Glomerular endothelial cell (primary cell): Measurements from ENCODE around the gene IPO9. TPM values are rescaled to one million over a fixed set of nuclear protein-coding genes. Genes with fewer than 3 reads are reported as not detected.

Experiments used
- DNase-seq: peaks from one replicate; pipeline ENCODE4 v3.0.0-alpha.2; 2011; ENCODE audit warnings: low read depth, low spot score; ENCODE audit errors: extremely low read depth
- total RNA-seq: library from RNA; depleted of rRNA; stranded (reverse); fragments of >200 nt; gene quantifications from 2 replicates; pipeline ENCODE4 v1.2.3, GENCODE V29; 2015

The IPO9 gene
- total RNA-seq, 1 donor from 2014 or later: 37.3 TPM

DNA sequence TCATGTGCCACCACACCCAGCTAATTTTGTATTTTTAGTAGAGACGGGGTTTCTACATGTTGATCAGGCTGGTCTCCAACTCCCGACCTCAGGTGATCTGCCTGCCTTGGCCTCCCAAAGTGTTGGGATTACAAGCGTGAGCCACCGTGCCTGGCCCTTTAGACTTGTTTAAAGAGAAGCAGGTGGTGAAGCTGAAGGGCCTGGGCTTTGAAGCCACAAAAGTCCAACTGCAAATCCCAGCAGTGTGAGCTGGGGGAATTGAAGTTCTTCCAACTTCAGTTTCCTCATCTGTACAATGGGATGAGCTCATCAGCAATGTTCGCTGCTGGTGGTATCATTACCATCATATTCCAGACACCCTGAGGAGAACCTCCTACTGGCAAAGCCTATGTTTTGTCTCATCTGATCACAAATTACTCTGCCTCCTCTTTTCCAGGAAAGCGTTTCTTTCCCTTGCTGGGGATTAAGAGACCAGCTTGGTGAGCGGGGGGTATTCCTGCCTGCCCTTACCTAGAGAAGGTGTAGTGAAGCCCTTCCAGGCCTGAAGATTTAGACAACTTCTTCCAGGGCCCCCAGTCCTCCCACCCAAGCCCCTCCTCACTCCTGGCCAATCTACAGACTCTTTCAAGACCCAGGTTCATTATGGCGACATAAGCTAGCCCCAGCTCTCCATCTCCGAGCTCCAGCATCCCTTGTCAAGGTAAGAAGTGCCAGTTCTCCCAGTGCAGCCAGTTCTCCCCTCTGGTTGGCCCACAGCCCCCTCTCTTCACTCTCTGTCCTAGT is 57.3 kb downstream of the IPO9 start:
- DNase-seq: no peak

DNA sequence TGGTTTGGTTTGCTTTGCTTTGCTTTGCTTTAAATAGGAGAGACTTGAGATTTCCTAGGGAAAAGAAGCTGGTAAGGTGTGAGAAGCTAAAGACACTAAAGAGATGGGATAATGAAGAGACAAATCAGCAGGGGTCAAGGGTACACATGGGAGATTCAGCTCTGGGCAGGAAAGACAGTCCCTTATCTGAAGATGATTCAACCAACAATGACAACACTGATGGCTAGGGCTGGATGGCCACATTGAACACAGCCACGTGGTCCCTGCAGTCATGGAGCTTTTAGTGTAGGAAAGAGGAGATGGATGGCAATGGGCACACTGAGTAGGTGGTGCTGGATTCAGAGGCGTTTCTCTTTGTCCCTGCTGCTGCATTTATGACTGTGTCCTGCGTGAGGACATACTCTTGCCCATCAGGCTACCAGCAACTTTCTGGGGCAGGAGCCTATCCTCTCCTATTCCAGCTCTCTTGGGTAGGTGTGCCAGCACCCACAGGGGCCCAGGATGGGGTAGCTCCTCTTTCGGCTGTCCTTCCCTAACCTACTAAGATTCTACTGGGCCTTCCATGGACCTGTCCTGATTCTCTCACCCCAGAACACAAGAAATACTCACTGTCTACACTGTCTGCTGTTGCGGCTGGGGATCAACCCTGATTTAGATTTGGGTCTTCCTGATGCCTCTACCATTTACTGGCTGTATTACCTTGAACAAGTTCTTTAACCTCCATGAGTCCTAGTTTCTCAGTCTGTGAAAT is 58.3 kb downstream of the IPO9 start:
- DNase-seq: no peak

DNA sequence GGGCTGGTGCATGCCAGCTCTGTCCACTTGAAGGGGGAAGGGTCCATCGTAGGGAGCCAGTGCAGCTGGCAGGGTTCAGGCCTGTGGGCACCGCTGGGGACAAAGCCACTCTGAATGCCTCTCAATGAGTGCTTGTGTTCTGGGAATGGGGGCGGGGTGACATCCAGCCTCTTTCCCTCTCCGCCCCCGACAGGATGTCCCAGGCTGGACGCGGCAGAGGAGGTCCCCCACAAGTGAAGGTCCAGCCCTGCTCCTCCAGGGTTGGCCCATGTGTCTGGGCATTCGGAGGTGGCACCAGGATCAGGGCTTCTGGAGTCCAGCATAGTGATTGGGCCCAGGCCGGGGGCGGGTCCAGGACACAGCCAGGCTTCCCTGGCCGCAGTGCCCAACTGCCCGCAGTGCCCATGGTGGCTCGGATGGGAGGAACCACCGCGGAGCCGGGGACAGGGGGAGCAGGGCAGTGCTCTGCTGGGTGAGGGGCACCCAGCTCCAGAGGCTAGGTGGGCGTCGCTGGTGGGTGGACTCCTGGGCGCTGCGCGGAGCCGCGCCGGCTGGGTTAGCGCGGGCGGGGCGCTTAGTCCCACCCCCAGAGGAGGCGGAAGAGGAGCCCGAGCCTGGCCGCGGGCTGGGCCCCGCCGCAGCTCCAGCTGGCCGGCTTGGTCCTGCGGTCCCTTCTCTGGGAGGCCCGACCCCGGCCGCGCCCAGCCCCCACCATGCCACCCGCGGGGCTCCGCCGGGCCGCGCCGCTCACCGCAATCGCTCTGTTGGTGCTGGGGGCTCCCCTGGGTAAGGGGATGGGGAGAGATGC is 59.5 kb downstream of the IPO9 start, which contains the start of gene SHISA4:
Gene SHISA4 (plus strand): TSS at position 617 of the 808 bp plus-strand sequence. CDS start 97 bp downstream, at position 714.
- no peak for DNase-seq

DNA sequence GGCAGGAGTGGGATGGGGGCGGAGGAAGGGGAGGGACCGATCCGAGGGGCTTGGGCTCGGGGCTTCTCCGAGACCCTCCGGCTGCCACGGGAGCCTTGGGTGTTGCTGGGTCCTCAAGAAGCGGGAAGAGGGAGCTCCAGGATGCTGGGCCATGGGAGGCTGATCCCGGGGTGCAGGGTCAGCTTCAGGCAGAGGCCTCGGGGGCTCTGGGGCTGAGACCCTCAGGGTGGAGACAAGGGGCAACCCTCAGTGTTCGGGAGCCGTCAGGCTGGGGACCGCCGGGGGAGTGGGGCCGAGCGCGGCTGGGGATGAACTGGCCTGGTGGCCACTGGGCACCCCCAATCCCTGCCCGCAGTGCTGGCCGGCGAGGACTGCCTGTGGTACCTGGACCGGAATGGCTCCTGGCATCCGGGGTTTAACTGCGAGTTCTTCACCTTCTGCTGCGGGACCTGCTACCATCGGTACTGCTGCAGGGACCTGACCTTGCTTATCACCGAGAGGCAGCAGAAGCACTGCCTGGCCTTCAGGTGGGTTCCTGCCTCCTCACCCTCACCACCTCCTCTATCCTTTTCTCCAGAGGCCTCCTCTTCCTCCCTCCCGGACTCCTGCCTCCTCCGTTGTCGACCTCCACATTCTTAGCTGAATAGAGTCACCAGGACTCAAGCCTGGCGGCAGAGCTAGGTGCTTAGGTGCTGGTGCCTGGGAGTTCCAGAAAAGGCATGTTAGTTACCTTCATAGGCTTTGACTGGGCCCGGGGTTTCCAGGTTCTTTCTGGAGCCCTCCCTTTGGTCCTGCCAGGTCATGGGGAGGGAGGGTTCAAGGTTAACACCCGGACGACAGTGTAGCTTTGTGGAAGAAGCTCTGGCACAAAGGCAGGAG is 60.4 kb downstream of the IPO9 start:
- DNase-seq: no peak

DNA sequence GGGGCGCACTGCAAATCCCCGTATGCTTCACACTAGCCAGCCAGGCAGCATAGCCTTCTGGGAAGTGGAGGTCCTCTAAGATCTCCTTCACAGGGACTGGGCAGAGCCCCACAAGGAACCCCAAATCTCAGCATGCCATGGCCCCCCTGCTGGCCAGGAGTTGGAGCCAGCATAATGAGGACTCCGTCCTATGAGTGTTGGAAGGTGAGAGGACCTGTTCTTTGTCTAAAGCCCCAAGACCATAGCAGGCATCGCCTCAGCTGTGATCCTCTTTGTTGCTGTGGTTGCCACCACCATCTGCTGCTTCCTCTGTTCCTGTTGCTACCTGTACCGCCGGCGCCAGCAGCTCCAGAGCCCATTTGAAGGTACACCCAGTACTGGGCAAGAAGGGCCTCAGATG is 61.3 kb downstream of the IPO9 start:
- DNase-seq: no peak

DNA sequence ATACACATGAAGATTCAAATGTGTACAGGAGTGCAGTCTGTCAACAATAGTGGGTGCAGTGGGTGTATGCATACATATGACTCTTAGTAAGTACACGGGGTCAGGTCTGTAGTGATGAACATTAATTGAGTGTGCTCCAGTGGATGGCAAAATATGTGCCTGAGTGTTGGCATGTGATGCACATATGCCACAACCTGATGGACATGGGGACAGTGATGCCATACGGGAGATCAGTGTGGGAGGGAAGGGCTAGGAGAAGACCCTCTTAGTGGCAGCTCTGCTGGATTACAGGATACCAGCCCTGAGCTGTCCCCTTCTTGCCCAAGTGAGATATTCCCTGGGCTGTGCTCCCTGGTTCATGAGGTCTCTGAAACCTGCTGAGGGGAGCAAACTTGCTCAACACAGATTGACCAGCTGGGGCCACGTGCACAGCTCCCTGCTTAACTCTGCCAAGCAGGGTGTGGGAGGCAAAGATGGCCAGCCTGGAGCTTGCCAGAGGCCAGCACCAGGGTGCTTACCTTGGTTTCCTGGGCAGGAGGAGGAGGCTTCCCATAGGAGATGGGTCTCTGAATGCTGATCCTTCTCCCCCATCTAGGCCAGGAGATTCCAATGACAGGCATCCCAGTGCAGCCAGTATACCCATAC is 62.0 kb downstream of the IPO9 start:
- no peak for DNase-seq

DNA sequence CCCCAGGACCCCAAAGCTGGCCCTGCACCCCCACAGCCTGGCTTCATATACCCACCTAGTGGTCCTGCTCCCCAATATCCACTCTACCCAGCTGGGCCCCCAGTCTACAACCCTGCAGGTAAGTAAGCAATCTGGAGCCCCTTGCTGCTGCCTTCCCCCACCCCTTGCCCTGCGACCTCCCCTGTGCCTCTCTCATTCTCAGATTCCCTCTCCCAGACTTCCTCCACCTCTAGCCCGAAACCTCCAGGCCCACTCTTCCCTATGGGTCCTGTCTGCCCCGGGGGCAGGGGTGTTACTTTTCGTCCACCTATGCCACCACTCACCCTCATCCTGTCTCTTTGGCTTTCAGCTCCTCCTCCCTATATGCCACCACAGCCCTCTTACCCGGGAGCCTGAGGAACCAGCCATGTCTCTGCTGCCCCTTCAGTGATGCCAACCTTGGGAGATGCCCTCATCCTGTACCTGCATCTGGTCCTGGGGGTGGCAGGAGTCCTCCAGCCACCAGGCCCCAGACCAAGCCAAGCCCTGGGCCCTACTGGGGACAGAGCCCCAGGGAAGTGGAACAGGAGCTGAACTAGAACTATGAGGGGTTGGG is 62.6 kb downstream of the IPO9 start:
- DNase-seq: no peak

DNA sequence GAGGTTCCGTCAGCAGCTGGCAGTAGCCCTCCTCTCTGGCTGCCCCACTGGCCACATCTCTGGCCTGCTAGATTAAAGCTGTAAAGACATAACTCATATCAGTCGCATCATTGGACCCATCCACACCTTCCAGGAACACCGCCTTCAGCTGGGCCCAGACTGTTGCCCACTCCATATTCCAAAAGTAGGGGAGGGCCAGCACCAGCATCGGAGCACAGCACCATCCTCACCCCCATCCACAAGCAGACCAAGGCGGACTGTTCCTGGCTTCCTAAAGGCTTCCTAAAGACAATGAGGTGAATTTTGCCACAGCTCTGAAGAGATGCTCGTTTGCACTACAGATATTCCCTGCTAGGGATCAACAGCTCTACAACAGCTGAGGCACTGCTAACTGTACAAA is 63.3 kb downstream of the IPO9 start:
- no peak for DNase-seq

DNA sequence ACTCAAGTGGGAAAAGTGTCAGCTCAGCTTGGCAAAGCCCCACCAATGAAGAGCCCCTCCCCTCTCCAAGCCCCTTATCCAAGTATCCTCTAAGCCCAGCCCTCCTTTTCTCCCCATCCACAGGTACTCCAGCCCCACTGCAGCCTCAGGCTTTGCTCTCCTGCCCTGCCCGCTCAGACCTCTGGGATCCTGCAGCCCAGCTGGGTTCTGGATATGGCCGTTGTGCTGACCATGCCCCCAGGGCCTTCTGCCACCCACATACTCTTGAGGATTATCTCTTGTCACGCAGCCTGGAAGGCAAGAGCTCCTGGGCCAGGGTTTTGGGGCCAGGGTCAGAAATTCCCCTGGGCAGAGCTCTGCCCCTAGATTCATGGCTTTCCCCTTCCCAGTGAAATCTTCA is 64.5 kb downstream of the IPO9 start:
- no peak for DNase-seq

DNA sequence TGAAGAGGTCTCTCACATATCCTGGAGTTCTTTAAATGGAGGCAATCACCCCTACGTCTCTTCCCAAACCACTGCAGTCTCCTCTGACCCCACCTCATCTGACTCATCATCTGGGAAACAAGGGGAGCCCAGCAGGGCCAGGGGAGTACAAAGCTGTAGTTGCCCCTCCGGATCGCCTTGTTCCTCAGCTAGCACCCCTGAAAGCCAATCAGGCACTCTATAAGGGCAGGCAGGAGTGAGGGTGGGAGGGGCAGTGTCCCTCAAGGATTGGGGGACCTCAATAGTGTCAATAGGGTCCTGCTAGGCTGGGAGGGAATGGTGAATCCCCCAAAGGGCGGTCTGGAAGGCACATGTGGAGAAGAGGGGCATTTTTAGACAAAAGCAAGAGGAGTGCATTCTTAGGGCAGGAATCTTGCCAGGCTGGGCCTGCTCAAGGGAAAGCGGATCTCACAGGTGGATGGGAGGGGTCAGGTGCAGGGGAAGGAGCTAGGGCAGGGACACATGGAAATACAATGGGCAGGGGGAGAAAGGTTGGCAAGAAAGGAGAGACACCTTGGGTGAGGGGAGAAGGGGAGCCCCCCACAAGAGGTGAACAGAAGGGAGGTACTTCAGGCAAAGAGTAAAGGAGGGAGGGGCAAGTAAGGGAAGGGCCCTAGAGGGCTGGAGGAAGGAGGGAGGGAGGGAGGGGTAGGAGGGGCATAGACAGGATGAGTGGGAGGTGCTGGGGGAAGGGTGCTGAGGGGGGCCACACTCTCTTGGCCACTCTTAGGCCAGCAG is 65.6 kb downstream of the IPO9 start:
- no peak for DNase-seq

DNA sequence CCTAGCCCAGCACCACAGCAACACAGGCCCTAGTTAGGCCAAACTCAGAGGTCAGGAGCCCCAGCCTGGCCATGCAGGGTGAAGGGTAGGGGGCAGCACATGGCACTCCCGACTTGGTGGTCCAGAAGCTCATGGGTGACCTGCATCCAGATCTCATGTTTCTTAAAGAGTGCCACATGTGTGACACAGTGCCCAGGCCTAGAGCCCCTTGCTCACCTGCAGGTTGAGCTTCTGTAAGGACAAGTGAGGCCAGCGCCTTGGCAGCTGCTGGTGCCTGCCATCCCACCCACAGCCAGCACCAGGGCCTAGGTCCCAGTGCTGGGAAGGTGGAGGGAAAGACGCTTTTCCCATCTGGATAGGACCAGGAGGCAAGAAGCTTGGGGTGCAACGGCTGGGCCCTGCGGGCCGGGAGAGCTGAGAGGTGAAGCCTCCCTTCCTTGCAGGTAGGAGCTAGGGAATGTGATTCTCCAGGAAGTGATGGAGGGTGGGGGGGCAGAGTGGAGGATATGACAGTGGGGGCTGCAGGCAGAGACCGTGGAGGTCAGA is 66.2 kb downstream of the IPO9 start:
- no peak for DNase-seq

DNA sequence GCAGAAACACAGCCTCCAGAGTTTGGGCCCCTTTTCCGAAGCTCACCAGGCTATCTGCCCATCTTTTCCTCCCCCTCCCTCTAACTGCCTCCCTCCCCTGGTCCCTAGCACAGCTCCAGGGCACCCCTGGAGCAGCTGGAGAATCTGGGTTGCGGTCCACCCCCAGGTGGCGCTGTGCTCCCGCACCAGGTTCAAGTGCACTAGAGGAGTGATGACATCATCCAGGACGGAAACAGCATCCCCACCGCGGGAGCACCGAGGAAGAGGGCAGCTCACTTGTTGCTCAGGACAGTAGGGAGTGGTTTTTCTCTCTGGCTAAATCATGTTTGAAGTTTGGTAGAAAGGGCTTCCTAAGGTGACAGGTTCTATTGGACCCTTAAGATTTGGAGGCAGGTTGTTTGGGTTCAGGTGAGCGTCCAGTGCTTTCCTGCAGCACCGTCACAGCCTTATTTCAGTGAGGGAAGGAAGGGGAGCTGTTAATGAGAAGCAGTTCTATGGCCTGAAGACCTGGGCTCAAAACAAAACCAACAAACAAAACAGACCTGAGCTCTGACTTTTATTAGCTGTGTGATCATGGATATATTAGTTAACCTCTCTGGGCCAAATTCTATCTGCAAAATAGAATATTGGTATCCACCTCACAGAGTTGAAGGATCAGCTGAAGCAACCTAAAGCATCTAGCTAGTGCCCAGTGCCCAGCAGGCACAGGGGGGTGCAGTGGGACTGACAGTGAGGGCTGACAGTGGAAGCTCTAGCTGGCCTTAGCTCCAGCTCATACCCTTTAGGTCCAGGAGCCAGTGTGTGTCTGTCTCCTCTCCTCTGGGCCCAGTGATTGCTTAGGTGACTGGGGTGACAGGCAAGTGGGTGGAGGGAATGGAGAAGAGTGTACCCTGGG is 67.2 kb downstream of the IPO9 start:
- no peak for DNase-seq

DNA sequence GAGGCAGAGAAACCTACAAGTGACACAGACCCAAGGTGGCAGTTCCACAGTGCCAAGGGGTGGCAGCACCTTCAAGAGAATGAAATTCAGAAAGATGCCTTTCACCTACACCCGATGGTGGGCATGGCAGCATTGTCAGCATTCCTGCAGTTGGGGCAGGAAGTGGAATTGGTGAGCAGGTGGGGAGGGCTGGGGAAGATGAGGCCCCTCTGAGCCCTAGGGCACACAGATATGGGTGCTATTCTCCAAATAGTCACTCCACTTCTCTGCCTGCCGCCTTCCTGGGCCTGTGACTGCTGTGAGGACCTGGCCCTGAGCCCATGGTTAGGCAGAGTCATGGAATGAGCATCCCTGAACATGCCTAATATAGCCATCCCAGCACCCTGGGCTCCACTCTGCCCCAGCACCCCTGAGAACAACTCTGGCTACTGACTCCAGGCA is 68.0 kb downstream of the IPO9 start:
- DNase-seq: no peak

DNA sequence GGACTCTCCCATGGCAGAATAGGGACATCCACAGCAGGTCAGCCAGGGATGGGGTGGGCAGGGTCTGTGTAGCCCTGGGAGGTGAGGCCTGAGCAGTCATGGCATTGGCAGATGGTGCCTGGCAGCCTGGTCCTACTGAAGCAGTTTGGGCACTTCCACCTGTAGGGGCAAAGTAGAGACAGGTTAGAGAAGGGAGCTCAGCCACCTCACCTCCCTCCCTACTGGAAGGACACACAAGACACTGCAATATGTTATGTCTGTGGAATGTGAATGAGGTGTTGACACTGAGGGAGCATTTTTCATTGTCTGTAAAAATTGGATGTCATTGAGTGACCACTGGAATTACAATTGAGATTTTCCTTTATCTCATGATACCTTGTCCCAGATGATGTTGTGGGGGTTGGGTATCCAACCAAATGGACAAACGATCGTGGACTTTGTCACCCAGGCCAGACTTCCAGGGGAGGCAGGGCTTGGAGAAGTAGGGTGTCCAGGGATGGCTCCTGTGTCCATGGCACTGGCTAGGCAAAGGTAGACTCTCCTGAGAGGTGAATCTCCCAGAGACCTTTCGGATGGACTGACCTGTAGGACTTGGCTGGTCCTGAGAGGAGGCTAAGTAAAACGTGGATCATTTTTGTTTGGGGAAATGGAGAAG is 69.4 kb downstream of the IPO9 start:
- no peak for DNase-seq

DNA sequence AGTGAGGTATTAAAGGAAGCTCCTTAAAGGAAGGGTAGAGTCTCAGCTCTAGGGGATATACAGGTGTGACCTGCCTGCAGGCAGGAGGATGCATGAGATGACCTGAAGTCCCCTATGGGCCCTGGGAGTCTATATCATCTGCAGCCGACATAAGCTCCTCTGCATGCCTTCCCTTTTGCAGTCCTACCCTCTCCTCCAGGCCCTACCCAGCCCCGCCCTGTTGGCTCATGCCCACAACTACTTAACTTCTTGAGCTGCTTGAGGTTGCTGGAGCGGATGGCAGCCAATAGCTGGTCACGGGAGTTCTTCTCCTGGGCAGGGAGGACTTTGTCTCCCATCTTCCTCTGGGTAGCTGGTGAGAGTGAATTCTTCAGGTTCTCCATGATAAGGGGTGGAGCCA is 70.0 kb downstream of the IPO9 start:
- no peak for DNase-seq

DNA sequence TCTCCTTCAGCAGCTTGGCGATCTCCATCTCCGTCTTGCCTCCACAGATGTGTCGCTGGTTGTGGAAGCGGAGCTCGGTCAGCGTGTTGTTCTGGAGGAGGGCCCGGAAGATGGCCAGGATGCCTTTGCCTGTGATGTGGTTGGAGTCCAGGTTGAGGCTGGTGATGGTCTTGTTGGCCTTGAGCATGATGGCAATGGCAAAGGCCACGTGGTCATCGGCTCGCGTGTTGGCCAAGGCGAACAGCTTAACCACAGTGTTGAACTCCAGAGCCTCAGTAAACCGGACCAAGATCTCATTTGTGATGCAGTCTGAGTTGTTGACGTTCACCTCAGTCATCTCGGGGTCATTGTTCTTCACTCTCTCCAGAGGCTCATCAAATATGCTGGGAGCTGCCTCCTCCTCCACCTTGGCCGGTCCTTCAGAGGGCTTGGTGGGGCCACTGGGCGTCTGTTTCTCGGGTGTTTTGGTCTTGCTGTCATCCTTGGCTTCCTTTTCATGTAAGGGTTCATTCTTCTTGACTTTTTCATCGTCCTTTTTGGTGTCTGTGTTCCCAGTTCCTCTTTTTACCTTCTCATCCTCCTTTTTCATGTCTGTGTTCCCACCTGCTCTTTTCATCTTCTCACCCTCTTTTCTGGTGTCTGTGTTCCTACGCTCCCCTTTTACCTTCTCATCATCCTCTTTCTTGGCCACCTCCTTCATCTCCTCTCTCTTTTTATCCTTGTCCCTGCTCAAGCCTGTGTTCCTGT is 70.9 kb downstream of the IPO9 start:
- DNase-seq: no peak
